ENCODE data around the gene THAP12. TPM values are rescaled to one million over a fixed set of nuclear protein-coding genes. Genes with fewer than 3 reads are reported as not detected.

Gene THAP12
- polyA plus RNA-seq, 4 donors, result 71.4 to 92.6 (median 82.2) TPM

DNA sequence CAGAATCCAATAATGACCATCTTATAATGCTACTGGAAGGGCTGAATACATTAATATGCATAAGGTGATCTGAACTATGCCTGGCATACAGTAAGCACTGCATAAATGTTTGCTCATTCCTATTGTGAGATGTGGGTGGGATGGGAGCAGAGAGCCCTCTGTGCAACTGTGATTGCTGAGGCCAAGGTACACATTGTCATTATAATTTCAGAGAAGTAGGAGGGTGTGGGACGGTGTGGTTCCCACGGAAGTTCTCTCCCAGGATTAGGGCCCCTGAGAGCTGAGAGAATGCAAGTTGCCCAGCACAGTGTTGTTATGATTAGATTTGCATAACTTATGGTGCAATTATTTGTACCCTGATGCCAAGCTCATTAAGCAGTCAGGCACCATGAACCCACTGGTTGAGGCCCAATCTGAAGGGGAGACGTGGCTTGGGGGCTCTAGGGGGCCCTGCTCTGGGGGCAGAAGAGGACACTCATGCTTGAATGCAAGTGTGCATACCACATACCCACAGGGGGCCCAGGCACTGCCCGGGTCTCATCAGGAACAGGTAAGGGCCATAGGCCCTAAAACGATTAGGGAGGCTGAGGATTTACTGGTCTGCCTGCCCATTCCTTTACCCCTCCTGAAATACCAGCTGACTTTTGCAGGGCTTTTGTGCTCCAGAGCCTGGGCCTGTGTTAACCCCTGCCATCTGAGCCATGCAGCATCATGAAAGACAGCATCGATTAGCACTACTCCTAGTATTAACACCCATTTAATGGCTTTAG is 72.8 kb downstream of the THAP12 start:
- no peak for DNase-seq (ENCODE audit: low read depth in 4 of 4, low spot score in 2 of 4)

DNA sequence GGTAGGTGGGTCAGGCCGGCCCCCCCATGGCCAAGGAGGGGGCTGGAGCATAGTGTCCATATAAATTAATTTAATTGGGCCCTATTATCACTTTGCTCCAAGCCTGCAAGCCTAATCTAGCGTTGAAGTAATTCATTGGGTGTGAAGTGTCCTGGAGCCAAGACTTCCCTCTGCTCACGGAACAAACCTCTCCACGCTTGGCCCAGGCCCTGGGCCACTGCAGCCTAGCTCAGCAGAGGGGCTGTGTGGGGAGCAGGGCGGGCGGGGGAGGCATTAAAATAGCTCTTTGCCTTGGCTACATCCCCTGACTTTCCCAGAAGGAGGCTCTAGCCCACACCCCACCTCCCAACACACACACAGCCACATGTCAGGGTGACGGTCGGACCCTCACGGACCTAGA is 73.5 kb downstream of the THAP12 start:
- no peak for DNase-seq (ENCODE audit: low read depth in 4 of 4, low spot score in 2 of 4)

DNA sequence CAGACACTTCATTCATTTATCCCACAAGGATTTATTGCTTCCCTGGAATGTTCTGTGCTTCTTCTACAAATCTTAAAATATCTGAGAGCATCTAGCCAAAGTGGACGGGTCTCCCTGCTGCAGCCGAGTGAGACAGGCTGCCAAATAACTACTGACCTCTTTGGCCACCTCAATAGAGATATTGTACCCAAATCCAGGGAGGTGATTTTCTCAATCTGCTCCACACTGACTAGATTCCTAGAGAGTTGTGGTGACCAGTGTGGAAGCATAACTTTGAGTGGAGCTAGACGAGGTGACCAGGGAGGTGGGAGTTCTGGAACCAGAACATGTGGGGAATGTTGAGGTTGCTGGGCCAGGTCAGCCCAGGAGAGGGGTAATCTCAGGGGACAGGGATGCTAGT is 77.5 kb downstream of the THAP12 start:
- DNase-seq (ENCODE audit: low read depth in 4 of 4, low spot score in 2 of 4), result no peak

DNA sequence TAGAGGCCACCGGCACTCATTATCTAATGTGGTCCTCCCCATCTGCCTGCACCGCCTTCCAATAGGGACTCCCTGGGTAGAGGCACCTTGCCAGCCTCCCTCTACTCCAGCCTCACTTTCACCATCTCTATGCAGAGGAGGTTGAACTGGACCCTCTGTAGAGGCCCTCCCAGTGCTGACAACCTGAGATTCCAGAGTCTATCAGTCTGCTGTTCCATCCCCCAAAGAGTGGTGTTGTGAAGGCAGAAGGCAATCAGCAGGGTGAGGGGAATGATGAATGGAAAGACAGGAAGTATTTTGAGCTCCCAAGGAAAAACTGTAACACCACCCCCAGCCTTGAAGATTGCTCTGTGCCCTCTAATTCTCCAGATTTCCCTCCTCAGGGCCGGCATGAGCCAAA is 77.9 kb downstream of the THAP12 start:
- no peak for DNase-seq (ENCODE audit: low read depth in 4 of 4, low spot score in 2 of 4)

Other genes starting within 250 kb of the THAP12 start
- gene WNT11, start 174.6 kb downstream of the THAP12 start, polyA plus RNA-seq (ENCODE audit: insufficient read length in 4 of 4), result 10 to 100 TPM; 17.3 to 22.7 (median 20.8) TPM
- 10 to 100 TPM in 2 of 4 donors, 1 to 10 TPM in 2; 8.2 to 19.6 (median 14.0) TPM for gene GVQW3, start 191 bp upstream of the THAP12 start, polyA plus RNA-seq (ENCODE audit: insufficient read length in 4 of 4)
- 10 to 100 TPM; 23.0 to 36.4 (median 30.5) TPM for gene EMSY, start 63.9 kb upstream of the THAP12 start, polyA plus RNA-seq (ENCODE audit: insufficient read length in 4 of 4)

Measured in left renal cortex interstitium (tissue), 4 donors.